Measurements from ENCODE around the gene ADAM15.

ADAM15 gene

DNA sequence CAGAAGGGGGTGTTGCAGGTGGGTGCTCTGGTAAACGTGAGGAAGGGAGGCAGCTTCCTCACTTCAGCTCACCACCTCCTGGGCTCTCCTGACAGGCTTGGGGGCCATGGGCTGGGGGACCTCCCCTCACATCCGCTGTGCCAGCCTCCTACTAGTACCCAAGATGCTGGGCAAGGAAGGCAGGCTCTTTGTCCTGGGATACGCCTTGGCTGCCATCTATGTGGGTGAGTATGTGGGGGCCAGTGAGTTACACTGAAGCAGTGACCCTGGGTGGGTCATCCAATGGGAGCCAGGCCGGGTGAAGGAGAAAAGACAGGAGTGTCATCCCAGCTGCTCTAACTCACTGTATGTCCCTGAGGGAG is 11.8 kb upstream of the ADAM15 start:
- no peak overlapping the region for H3K4me3 ChIP-seq (ENCODE audit: insufficient read depth, low read depth, low read length, poor library complexity, severe bottlenecking)
- no peaks in the 10 kb centered on the region for H3K4me1 ChIP-seq (ENCODE audit: control insufficient read depth, insufficient read depth, low read length, poor library complexity, severe bottlenecking)
- no peak overlapping the region for H3K27ac ChIP-seq (ENCODE audit: insufficient read depth, low read length, poor library complexity, severe bottlenecking)
- H3K9me3 ChIP-seq (ENCODE audit: control insufficient read depth, low read length), result no peaks in the 10 kb centered on the region
- no peaks in the 10 kb centered on the region for H3K36me3 ChIP-seq (ENCODE audit: control insufficient read depth, insufficient read depth, low read length)
- DNase-seq, result no peak
- H3K27me3 ChIP-seq (replicated peaks; ENCODE audit: control insufficient read depth, insufficient read depth, low read length, poor library complexity, severe bottlenecking), result no peaks in the 10 kb centered on the region

DNA sequence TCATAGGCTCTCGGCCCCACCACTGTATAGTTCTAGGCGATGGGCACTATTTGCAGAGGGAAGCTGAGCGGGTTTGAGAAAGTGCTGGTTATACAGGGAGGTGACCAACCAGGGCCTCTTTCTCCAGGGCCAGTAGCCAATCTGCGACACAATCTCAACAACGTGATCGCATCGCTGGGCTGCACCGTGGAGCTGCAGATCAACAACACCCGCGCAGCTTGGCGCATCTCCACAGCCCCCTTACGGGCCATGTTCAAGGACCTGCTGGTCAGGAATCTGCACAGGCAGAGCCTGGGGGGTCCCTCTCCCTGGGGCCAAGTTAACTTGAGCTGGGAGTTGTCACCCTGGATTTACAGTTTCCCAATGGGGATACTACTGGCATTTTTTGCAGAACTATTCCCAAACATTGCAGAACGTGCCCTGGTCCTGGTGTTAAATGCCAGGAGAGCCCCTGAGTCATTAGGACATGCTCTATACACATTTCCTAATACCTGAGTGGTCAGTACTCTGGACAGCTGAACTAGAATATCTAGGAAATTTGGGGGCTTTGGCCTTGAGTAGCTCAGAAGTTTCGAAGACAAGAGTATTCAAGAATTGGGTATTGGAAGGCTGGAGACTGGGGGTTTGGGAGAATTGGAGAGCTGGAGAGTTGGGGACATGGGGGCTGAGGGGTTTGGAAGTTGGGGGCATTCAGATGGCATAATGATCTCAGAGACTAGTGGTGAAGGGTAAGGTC is 10.6 kb upstream of the ADAM15 start:
- H3K4me1 ChIP-seq (ENCODE audit: control insufficient read depth, insufficient read depth, low read length, poor library complexity, severe bottlenecking), result no peaks in the 10 kb centered on the region
- no peaks in the 10 kb centered on the region for H3K9me3 ChIP-seq (ENCODE audit: control insufficient read depth, low read length)
- no peaks in the 10 kb centered on the region for H3K36me3 ChIP-seq (ENCODE audit: control insufficient read depth, insufficient read depth, low read length)
- H3K4me3 ChIP-seq (ENCODE audit: insufficient read depth, low read depth, low read length, poor library complexity, severe bottlenecking), result no peak overlapping the region
- no peaks in the 10 kb centered on the region for H3K27me3 ChIP-seq (replicated peaks; ENCODE audit: control insufficient read depth, insufficient read depth, low read length, poor library complexity, severe bottlenecking)
- no peak for DNase-seq
- H3K27ac ChIP-seq (ENCODE audit: insufficient read depth, low read length, poor library complexity, severe bottlenecking), result no peak overlapping the region

DNA sequence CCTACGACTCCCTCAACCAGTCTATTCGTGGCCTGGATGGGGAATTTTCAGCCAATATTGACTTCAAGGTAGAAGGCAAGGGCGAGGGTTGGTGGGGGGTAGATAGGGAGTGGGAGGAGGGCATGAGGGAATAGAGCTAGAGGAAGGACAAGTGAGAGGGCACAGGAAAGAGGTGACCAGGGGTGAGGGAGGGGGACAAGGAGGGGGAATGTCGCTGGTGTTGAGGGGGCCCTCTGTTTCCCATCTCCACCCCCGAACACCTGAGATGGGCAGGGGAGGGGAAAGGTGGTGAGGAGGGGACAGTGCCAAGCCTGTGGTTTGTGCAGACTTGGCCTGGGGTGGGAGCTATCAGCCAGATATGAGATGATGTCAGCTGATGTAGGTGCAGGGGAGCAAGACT is 8.3 kb upstream of the ADAM15 start:
- DNase-seq, result no peak
- H3K27me3 ChIP-seq (replicated peaks; ENCODE audit: control insufficient read depth, insufficient read depth, low read length, poor library complexity, severe bottlenecking), result no peaks in the 10 kb centered on the region
- H3K27ac ChIP-seq (ENCODE audit: insufficient read depth, low read length, poor library complexity, severe bottlenecking), result no peak overlapping the region
- H3K4me1 ChIP-seq (ENCODE audit: control insufficient read depth, insufficient read depth, low read length, poor library complexity, severe bottlenecking), result no peaks in the 10 kb centered on the region
- H3K36me3 ChIP-seq (ENCODE audit: control insufficient read depth, insufficient read depth, low read length), result no peaks in the 10 kb centered on the region
- no peaks in the 10 kb centered on the region for H3K9me3 ChIP-seq (ENCODE audit: control insufficient read depth, low read length)
- no peak overlapping the region for H3K4me3 ChIP-seq (ENCODE audit: insufficient read depth, low read depth, low read length, poor library complexity, severe bottlenecking)

DNA sequence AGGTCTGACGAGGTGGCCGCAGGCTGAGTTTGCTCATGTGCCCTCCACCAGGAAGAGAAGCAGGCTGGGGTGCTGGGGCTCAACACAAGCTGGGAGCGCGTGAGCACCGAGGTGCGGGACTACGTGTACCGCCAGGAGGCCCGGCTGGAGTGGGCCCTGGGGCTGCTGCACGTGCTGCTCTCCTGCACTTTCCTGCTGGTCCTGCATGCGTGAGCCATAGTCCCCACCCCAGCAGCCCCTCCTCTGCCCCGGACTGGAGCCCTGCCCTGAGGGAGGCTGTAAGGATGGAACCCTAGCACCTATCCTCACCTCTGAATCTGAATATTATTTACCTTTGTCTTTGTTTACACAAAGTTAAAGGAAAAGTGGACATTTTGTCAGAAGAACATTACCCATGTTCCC is 7.8 kb upstream of the ADAM15 start:
- H3K27ac ChIP-seq (ENCODE audit: insufficient read depth, low read length, poor library complexity, severe bottlenecking), result no peak overlapping the region

DNA sequence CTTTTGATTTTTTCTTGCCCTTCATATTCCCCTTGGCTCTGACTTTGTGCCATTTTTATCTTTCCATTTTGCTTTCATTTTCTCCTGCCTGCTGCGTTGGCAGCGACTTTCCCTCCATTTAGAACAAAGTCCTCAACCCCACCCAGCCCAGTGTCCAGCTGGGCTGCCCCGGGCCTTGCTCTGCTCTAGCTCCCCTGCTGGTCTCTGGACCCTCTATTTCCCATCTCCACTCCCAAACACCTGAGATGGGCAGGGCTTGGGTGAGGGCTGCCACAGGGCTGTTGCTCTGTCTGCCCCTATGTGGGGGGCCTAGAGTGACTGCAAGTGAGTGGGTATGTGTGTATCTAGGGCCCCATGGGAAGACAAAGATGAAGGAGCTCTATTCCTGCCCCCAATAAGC is 7.3 kb upstream of the ADAM15 start:
- no peaks in the 10 kb centered on the region for H3K9me3 ChIP-seq (ENCODE audit: control insufficient read depth, low read length)
- H3K27ac ChIP-seq (ENCODE audit: insufficient read depth, low read length, poor library complexity, severe bottlenecking), result no peak overlapping the region
- no peak overlapping the region for H3K4me3 ChIP-seq (ENCODE audit: insufficient read depth, low read depth, low read length, poor library complexity, severe bottlenecking)
- no peaks in the 10 kb centered on the region for H3K4me1 ChIP-seq (ENCODE audit: control insufficient read depth, insufficient read depth, low read length, poor library complexity, severe bottlenecking)
- no peaks in the 10 kb centered on the region for H3K36me3 ChIP-seq (ENCODE audit: control insufficient read depth, insufficient read depth, low read length)
- no peak for DNase-seq
- no peaks in the 10 kb centered on the region for H3K27me3 ChIP-seq (replicated peaks; ENCODE audit: control insufficient read depth, insufficient read depth, low read length, poor library complexity, severe bottlenecking)

More for the DNA sequence above, 7.8 kb upstream of the ADAM15 start:
- Histone ChIP-seq H3K27me3 (replicated peaks; ENCODE audit: control insufficient read depth, insufficient read depth, low read length, poor library complexity, severe bottlenecking) (no peaks in the 10 kb centered on the region), H3K36me3 (ENCODE audit: control insufficient read depth, insufficient read depth, low read length) (no peaks in the 10 kb centered on the region), H3K4me1 (ENCODE audit: control insufficient read depth, insufficient read depth, low read length, poor library complexity, severe bottlenecking) (no peaks in the 10 kb centered on the region), H3K9me3 (ENCODE audit: control insufficient read depth, low read length) (no peaks in the 10 kb centered on the region), H3K4me3 (ENCODE audit: insufficient read depth, low read depth, low read length, poor library complexity, severe bottlenecking) (no peak overlapping the region)
- DNase-seq, result no peak

DNA sequence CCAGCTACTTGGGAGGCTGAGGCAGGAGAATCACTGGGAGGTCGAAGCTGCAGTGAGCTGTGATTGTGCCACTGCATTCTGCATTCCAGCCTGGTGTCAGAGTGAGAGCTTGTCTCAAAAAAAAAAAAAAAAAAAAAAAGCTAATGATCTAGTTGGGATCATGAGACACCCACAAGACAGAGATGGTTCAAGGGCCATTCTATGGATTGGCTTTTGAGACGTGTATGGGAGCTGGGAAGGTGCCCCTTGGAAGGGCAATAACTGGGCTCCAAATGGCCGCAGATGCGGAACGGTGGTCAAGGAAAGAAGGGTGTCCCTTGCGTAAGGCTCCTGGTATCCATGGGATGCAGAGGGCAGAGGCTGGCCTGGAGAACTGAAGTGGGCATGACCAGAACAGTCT is 6.8 kb upstream of the ADAM15 start:
- no peak for DNase-seq

DNA sequence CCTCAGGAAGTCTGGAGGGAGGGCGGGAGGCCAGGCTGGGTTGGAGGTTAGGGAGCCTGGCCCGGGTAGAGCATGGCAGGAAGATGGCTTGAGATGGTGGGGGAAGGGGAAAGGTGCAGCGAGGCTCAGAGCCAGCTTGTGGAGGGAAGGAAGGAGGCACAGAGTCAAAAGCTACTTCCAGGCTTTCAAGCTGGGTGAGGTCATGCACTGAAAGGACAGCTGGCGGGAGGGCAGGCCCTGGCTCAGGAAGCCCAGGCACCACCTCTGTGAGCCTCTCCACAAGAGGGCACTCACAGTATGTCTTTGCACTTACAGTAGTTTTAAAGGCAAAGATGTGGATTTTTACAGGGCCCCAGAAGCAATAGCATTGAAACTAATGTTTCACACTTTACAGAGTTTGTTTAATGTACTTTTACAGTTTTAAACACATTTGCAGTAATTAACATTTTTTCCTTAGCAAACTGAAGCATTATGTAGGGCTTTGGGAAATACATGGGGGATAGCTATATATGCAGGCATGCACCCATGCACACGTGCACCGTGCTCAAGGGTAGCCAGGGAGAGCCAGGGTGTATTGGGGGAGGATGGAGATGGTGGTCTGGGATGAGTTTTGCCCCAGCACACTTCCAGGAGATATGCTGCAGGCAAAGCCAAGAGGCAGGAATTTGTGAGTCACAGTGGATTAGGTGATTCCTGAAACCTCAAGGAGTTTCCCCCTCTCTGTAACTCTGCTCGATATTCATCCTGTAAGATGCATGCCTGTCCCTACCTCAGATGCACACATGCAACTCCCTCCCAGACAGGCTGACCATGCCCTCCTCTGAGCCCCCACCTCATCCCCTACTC is 6.1 kb upstream of the ADAM15 start:
- Histone ChIP-seq H3K4me3 (ENCODE audit: insufficient read depth, low read depth, low read length, poor library complexity, severe bottlenecking) (no peak overlapping the region), H3K4me1 (ENCODE audit: control insufficient read depth, insufficient read depth, low read length, poor library complexity, severe bottlenecking) (peaks cover under 1% of the 10 kb centered on the region), H3K36me3 (ENCODE audit: control insufficient read depth, insufficient read depth, low read length) (no peaks in the 10 kb centered on the region), H3K27ac (ENCODE audit: insufficient read depth, low read length, poor library complexity, severe bottlenecking) (no peak overlapping the region), H3K27me3 (replicated peaks; ENCODE audit: control insufficient read depth, insufficient read depth, low read length, poor library complexity, severe bottlenecking) (no peaks in the 10 kb centered on the region), H3K9me3 (ENCODE audit: control insufficient read depth, low read length) (no peaks in the 10 kb centered on the region)
- DNase-seq, result peak in 2 of 3 donors; percentile 28 to 49

More for the DNA sequence above, 6.8 kb upstream of the ADAM15 start:
- Histone ChIP-seq H3K4me1 (ENCODE audit: control insufficient read depth, insufficient read depth, low read length, poor library complexity, severe bottlenecking) (no peaks in the 10 kb centered on the region), H3K36me3 (ENCODE audit: control insufficient read depth, insufficient read depth, low read length) (no peaks in the 10 kb centered on the region), H3K9me3 (ENCODE audit: control insufficient read depth, low read length) (no peaks in the 10 kb centered on the region), H3K27me3 (replicated peaks; ENCODE audit: control insufficient read depth, insufficient read depth, low read length, poor library complexity, severe bottlenecking) (no peaks in the 10 kb centered on the region), H3K4me3 (ENCODE audit: insufficient read depth, low read depth, low read length, poor library complexity, severe bottlenecking) (no peak overlapping the region), H3K27ac (ENCODE audit: insufficient read depth, low read length, poor library complexity, severe bottlenecking) (no peak overlapping the region)

DNA sequence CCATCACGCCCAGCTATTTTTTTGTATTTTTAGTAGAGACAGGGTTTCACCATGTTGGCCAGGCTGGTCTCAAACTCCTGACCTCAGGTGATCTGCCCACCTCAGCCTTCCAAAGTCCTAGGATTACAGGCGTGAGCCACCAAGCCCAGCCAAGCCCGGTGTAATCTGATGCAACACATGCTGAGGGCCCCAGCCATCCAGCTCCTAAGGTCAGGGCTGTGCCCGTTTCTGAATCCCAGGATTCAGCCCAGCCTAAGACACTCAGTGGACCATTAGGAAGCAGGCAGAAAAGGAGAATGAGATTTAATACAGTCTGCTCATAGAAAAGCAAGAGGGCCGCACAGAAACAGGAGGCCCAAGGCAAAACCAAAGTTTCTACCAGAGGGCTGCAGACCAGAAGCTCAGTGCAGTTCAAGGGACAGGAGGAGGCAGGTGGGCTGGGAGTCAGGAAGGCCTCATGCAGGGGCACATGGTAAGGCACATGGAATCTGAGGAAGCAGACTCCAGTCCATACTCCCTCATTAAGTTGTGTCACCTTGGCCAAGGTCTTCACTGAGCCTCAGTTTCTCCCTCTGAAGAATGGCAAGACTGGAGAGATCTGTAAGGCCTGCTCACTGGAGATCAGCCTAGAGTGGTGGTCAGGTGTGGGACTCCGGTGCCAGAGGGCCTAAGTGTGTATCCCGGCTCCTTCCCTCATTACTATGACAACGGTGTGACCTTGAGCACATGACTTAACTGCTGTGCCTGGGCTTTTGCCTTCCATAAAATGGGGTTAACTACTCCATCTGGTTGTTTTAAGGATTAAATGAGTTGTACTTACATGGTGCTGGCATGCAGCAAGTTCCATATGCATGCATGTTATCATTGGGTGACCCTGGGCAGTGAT is 2.4 kb upstream of the ADAM15 start:
- Histone ChIP-seq H3K36me3 (ENCODE audit: control insufficient read depth, insufficient read depth, low read length) (no peaks in the 10 kb centered on the region), H3K4me3 (ENCODE audit: insufficient read depth, low read depth, low read length, poor library complexity, severe bottlenecking) (no peak overlapping the region), H3K27me3 (replicated peaks; ENCODE audit: control insufficient read depth, insufficient read depth, low read length, poor library complexity, severe bottlenecking) (no peaks in the 10 kb centered on the region), H3K4me1 (ENCODE audit: control insufficient read depth, insufficient read depth, low read length, poor library complexity, severe bottlenecking) (peaks cover 25% of the 10 kb centered on the region), H3K27ac (ENCODE audit: insufficient read depth, low read length, poor library complexity, severe bottlenecking) (no peak overlapping the region), H3K9me3 (ENCODE audit: control insufficient read depth, low read length) (no peaks in the 10 kb centered on the region)
- no peak for DNase-seq

DNA sequence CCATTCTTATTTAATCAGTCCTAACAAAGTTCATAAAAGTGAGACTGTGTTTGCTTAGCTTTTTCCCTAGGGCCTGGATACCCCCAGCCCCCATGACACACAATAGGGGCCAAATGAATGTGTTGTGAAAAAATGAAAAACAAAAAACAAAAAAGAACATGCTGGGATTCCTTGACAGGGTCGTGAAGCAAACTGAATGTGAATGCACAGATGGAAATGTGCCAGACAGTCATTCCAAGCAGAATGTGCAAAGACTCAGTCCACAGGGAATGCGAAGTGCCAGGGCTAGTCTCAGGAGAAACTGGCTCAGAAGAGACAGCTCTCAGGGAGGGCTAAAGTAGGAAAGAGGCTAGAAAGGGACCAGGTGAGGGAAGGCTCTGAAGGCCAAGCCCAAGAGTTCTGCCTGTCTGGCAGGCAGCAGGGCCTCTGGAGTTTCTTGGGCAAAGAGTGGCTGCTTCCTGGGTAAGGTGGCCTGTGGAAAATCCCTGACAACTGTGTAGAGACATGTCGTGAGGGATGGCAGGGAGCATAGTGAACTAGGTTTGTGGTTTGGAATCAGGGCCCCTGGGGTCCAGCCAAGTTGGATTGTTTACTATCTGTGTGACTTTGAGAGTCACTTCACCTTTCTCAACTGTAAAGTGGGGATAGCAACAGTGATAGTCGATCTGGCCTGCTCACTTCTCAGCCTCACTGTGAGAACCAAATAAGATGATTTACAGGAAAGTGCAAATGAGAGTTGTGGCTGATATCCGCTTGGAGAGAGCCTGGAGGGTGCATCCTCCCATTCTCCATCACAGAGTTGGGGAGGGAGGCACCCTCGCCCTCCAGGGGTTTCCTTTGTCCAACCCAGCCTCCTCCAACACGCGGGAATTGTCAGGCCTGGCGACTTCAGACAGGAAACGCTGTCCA is 1.2 kb upstream of the ADAM15 start:
- Histone ChIP-seq H3K4me1 (ENCODE audit: control insufficient read depth, insufficient read depth, low read length, poor library complexity, severe bottlenecking) (peaks cover 25% of the 10 kb centered on the region), H3K9me3 (ENCODE audit: control insufficient read depth, low read length) (no peaks in the 10 kb centered on the region), H3K27ac (ENCODE audit: insufficient read depth, low read length, poor library complexity, severe bottlenecking) (peak overlapping the region; percentile 71), H3K36me3 (ENCODE audit: control insufficient read depth, insufficient read depth, low read length) (no peaks in the 10 kb centered on the region), H3K4me3 (ENCODE audit: insufficient read depth, low read depth, low read length, poor library complexity, severe bottlenecking) (peak overlapping the region; percentile 92), H3K27me3 (replicated peaks; ENCODE audit: control insufficient read depth, insufficient read depth, low read length, poor library complexity, severe bottlenecking) (no peaks in the 10 kb centered on the region)
- DNase-seq, result no peak
